GM12892 (cell line): ENCODE results near the gene DNAJC5.

Experiments used
- POLR2A ChIP-seq: IDR thresholded peaks from 2 replicates; pipeline ENCODE4 v1.6.1; 2011; ENCODE audit warnings: low read depth, low read length, control low read depth
- POLR2AphosphoS5 ChIP-seq: IDR thresholded peaks from 2 replicates; pipeline ENCODE4 v1.6.1; 2011; ENCODE audit warnings: low read depth, low read length, control low read depth
- TAF1 ChIP-seq: IDR thresholded peaks from 2 replicates; pipeline ENCODE4 v1.6.1; 2011; ENCODE audit warnings: low read depth, mild to moderate bottlenecking, control low read depth, low read length, borderline replicate concordance

- TF ChIP-seq POLR2A (no peak), TAF1 (no peak), POLR2AphosphoS5 (no peak)
Measured at GRCh38 chr20:63968928-63969760, 74.2 kb downstream of the DNAJC5 start.
